HL-60 (cell line): ENCODE data around the gene IMPG2.

Source experiments
- DNase-seq, 2 experiments: peaks; one replicate each; pipeline ENCODE4 v3.0.0-alpha.2; 2010 to 2020; ENCODE audit warnings: low read depth in 1 of 2, low spot score in 1 of 2
- H3K27ac ChIP-seq: fragments of 250-450 bp; sonication (Bioruptor Pico); replicated peaks from 2 replicates; pipeline ENCODE4 v1.5.1; 2020; ENCODE audit warnings: mild to moderate bottlenecking, moderate library complexity
- H3K27me3 ChIP-seq: fragments of 250-450 bp; sonication (Bioruptor Pico); 2 replicates; pipeline ENCODE4 v1.5.1; 2021; ENCODE audit warnings: mild to moderate bottlenecking, moderate library complexity; ENCODE audit not compliant: insufficient read depth, poor library complexity, severe bottlenecking
- H3K4me3 ChIP-seq: replicated peaks from 2 replicates; pipeline ENCODE4 v1.5.1; 2011; ENCODE audit warnings: mild to moderate bottlenecking, control low read depth, low read length; ENCODE audit not compliant: insufficient read depth
- CTCF ChIP-seq: IDR thresholded peaks from one replicate; pipeline ENCODE4 v1.5.1; 2011; ENCODE audit warnings: low read length, control low read depth, inconsistent platforms; ENCODE audit not compliant: insufficient read depth
- GABPA ChIP-seq: IDR thresholded peaks from 2 replicates; pipeline ENCODE4 v1.6.1; 2012; ENCODE audit warnings: low read depth
- POLR2AphosphoS5 ChIP-seq: IDR thresholded peaks from 2 replicates; pipeline ENCODE4 v1.6.1; 2012; ENCODE audit warnings: low read depth
- REST ChIP-seq: IDR thresholded peaks from 2 replicates; pipeline ENCODE4 v1.6.1; 2012; ENCODE audit warnings: low read depth; ENCODE audit not compliant: insufficient replicate concordance
- SPI1 ChIP-seq: IDR thresholded peaks from 2 replicates; pipeline ENCODE4 v1.6.1; 2012; ENCODE audit warnings: low read depth, mild to moderate bottlenecking, borderline replicate concordance

The IMPG2 gene

GRCh38 chr3:101266566-101266965 lies 53.8 kb downstream of the IMPG2 start:
- Histone ChIP-seq H3K27me3 (no peaks in the 10 kb centered on the region), H3K4me3 (no peak overlapping the region), H3K27ac (no peak overlapping the region)
- TF ChIP-seq REST (no peak), SPI1 (no peak), CTCF (no peak), GABPA (no peak), POLR2AphosphoS5 (no peak)
- DNase-seq: no peak

GRCh38 chr3:101266071-101266470 lies 54.3 kb downstream of the IMPG2 start:
- Histone ChIP-seq H3K4me3 (no peak overlapping the region), H3K27ac (no peak overlapping the region), H3K27me3 (no peaks in the 10 kb centered on the region)
- no peak for DNase-seq
- no peak for TF ChIP-seq REST
- no peak for TF ChIP-seq GABPA
- TF ChIP-seq SPI1: no peak
- TF ChIP-seq CTCF: no peak
- no peak for TF ChIP-seq POLR2AphosphoS5

DNA sequence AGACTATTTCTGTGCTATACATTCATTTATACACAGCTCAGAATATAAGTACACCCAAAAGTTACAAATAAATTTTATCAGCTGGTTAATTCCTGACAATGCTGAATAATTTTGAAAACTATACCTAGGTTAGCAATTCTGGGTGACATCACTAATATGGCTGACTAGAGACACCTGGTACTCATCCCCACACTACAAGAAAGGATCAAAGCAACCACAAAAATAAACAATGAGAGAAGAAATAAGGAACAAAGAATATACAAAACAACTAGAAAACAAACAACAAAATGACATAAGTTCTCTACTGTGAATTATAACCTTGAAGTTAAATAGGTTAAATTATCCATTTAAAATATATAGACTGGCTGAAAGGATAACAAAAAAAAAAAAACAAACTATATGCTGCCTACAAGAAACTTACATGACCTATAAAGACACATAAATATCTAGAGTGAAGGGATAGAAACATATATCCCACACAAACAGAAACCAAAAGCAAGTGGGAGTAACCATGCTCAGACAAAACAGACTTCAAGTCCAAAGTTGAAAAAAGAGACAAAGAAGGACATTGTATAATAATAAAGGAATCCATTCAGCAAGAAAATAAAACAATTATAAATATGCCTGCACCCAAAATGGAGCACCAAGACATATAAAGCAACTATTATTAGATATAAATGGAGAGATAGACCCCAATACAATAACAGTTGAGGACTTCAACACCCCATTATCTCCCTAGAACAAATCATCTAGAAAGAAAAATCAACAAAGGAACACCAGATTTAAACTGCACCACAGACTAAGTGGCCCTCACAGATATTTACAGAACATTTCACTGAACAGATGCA lies 57.8 kb downstream of the IMPG2 start:
- no peak for TF ChIP-seq GABPA
- no peak for TF ChIP-seq SPI1
- TF ChIP-seq POLR2AphosphoS5: no peak
- TF ChIP-seq CTCF: no peak
- TF ChIP-seq REST: no peak
- H3K27me3 ChIP-seq: no peaks in the 10 kb centered on the region
- no peak overlapping the region for H3K27ac ChIP-seq
- no peak for DNase-seq
- H3K4me3 ChIP-seq: no peak overlapping the region
